ELR (cell line): ENCODE results near the gene WASHC2A.
"Not testable (repeated sequence)": the region's sequence is repeated elsewhere in the genome, so short reads cannot be mapped to it uniquely, and the experiment has no call there.

Experiments used
- DNase-seq: peaks from one replicate; pipeline ENCODE4 v3.0.0-alpha.2; 2015; ENCODE audit warnings: low read depth

WASHC2A gene, protein sequence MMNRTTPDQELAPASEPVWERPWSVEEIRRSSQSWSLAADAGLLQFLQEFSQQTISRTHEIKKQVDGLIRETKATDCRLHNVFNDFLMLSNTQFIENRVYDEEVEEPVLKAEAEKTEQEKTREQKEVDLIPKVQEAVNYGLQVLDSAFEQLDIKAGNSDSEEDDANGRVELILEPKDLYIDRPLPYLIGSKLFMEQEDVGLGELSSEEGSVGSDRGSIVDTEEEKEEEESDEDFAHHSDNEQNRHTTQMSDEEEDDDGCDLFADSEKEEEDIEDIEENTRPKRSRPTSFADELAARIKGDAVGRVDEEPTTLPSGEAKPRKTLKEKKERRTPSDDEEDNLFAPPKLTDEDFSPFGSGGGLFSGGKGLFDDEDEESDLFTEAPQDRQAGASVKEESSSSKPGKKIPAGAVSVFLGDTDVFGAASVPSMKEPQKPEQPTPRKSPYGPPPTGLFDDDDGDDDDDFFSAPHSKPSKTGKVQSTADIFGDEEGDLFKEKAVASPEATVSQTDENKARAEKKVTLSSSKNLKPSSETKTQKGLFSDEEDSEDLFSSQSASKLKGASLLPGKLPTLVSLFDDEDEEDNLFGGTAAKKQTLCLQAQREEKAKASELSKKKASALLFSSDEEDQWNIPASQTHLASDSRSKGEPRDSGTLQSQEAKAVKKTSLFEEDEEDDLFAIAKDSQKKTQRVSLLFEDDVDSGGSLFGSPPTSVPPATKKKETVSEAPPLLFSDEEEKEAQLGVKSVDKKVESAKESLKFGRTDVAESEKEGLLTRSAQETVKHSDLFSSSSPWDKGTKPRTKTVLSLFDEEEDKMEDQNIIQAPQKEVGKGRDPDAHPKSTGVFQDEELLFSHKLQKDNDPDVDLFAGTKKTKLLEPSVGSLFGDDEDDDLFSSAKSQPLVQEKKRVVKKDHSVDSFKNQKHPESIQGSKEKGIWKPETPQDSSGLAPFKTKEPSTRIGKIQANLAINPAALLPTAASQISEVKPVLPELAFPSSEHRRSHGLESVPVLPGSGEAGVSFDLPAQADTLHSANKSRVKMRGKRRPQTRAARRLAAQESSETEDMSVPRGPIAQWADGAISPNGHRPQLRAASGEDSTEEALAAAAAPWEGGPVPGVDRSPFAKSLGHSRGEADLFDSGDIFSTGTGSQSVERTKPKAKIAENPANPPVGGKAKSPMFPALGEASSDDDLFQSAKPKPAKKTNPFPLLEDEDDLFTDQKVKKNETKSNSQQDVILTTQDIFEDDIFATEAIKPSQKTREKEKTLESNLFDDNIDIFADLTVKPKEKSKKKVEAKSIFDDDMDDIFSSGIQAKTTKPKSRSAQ (N-terminal part only)

GRCh38 chr10:50067546-50068351, at the start of gene WASHC2A:
TSS of gene WASHC2A (plus strand) at chr10:50067954. CDS start at chr10:50068006, 52 bp downstream.
- DNase-seq = peak; percentile 83

GRCh38 chr10:50019279-50019678, 48.5 kb upstream of the WASHC2A start:
- DNase-seq = not testable (repeated sequence)

- DNase-seq = not testable (repeated sequence)
Observed at GRCh38 chr10:50020451-50021024, 47.2 kb upstream of the WASHC2A start.

GRCh38 chr10:50021646-50022045, 46.1 kb upstream of the WASHC2A start:
- DNase-seq = no peak

- not testable (repeated sequence) for DNase-seq
Observed at GRCh38 chr10:50024716-50025383, 42.9 kb upstream of the WASHC2A start.

GRCh38 chr10:50025627-50026026, 42.1 kb upstream of the WASHC2A start:
- no peak for DNase-seq

- DNase-seq = no peak
Observed at GRCh38 chr10:50027195-50027594, 40.6 kb upstream of the WASHC2A start.

GRCh38 chr10:50033481-50033880, 34.3 kb upstream of the WASHC2A start:
- peak; percentile 23 for DNase-seq

GRCh38 chr10:50035337-50035736, 32.4 kb upstream of the WASHC2A start:
- DNase-seq = not testable (repeated sequence)

- peak; percentile 26 for DNase-seq
Observed at GRCh38 chr10:50044941-50045664, 22.7 kb upstream of the WASHC2A start.

GRCh38 chr10:50046457-50046856, 21.3 kb upstream of the WASHC2A start:
- DNase-seq = not testable (repeated sequence)

- not testable (repeated sequence) for DNase-seq
Observed at GRCh38 chr10:50047594-50047993, 20.2 kb upstream of the WASHC2A start.

GRCh38 chr10:50051995-50052660, 15.6 kb upstream of the WASHC2A start:
- DNase-seq = peak; percentile 42

DNA sequence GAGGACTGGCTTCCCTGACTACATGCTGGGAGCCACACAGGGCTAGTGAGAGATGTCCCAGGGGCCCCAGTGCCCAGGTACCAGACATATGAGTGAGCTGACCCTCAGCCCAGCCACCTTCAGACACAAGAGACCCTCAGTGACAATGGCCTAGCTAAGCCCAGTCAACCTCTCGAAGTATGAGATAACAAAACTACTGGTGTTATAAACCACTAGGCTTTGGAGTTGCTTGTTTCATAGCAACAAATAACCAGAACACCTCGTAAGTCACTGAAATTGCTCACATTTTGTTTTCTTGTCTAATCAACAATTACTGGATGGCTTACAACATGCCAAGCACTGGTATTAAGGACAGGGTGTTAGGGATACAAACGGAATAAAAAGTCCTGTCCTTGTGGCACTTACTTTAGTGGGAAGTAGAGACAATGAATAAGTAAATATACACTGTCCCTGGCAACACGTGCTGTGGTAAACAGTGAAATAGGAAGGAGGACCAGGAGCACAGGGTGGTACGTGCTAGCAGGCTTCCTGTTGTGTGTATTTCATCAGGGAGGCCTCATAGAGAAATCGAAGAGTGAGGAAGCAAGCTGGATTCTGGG, 14.9 kb upstream of the WASHC2A start:
- DNase-seq = not testable (repeated sequence)

- not testable (repeated sequence) for DNase-seq
Observed at GRCh38 chr10:50055494-50056292, 12.1 kb upstream of the WASHC2A start.

DNA sequence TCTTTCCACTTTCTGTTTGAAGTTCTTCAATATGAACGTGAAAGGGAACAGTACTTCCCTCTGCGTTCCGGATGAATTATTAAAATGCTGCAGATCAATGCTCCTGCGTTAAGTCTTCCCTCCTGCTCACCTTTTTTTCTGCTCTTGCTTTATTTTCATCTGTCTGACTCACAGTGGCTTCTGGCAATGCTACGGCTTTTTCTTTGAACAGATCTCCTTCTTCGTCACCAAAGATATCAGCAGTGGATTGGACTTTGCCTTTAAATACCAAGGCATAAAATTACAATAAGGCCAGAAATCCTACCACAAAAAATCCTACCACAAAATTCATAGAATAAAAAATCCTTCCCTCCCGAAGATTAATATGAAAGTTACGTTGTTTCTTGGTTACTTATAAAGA, 11.1 kb upstream of the WASHC2A start:
- not testable (repeated sequence) for DNase-seq

DNA sequence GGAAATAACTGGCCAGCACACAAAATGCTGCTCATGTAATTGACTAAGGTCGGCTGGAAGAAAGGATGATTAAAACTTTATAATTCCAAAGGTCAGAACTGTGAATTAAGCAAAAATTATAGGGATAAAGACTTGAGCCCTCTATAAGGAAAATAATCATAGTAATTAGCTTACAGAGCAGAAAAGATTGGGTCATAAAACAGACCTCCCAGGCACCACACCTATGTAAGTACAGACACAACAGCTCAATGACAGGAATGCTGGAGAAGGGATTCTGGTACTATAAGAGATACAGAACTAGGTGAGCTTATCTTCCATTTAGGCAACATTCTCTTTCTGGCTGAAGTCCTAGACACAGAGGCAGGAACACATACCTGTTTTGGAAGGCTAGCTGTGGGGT, 9.0 kb upstream of the WASHC2A start:
- not testable (repeated sequence) for DNase-seq
